HEK293 (cell line): Measurements from ENCODE around the gene SPTBN2.

Experiments used
- CTCF ChIP-seq: fragments of 450-650 bp; formaldehyde crosslinking; IDR thresholded peaks from 2 replicates; pipeline ENCODE4 v1.5.1; 2016; ENCODE audit warnings: missing biosample characterization, missing genetic modification characterization
- ELK4 ChIP-seq: IDR thresholded peaks from 2 replicates; pipeline ENCODE4 v1.6.1; 2011; ENCODE audit warnings: mild to moderate bottlenecking, low read depth, low read length, borderline replicate concordance
- SP2 ChIP-seq: fragments of 450-650 bp; formaldehyde crosslinking; IDR thresholded peaks from 2 replicates; pipeline ENCODE4 v1.5.1; 2016; ENCODE audit warnings: missing biosample characterization, missing genetic modification characterization
- ZBTB17 ChIP-seq: fragments of 450-650 bp; formaldehyde crosslinking; IDR thresholded peaks from 2 replicates; pipeline ENCODE4 v1.5.1; 2016; ENCODE audit warnings: missing biosample characterization, missing genetic modification characterization
- ZBTB20 ChIP-seq: fragments of 450-650 bp; formaldehyde crosslinking; IDR thresholded peaks from 2 replicates; pipeline ENCODE4 v1.5.1; 2016; ENCODE audit warnings: missing biosample characterization, missing genetic modification characterization
- ZFP37 ChIP-seq: fragments of 450-650 bp; formaldehyde crosslinking; IDR thresholded peaks from 2 replicates; pipeline ENCODE4 v1.5.1; 2016; ENCODE audit warnings: missing biosample characterization, missing genetic modification characterization
- ZNF555 ChIP-seq: fragments of 450-650 bp; formaldehyde crosslinking; conservative IDR thresholded peaks from 2 replicates; pipeline ENCODE4 v1.5.1; 2017; ENCODE audit warnings: missing biosample characterization, mild to moderate bottlenecking, missing genetic modification characterization, inconsistent platforms
- ZNF747 ChIP-seq: fragments of 450-650 bp; formaldehyde crosslinking; IDR thresholded peaks from 2 replicates; pipeline ENCODE4 v1.5.1; 2016; ENCODE audit warnings: missing biosample characterization, missing genetic modification characterization
- ZNF776 ChIP-seq: fragments of 450-650 bp; formaldehyde crosslinking; IDR thresholded peaks from 2 replicates; pipeline ENCODE4 v1.5.0; 2017; ENCODE audit warnings: missing biosample characterization, missing genetic modification characterization, borderline replicate concordance

- no peak for TF ChIP-seq CTCF (tag by site-specific recombination)
- no peak for TF ChIP-seq ZNF776 (tag by site-specific recombination)
- no peak for TF ChIP-seq ZNF555
- TF ChIP-seq ZFP37 (tag by site-specific recombination) = no peak
- no peak for TF ChIP-seq ZNF747 (tag by site-specific recombination)
- TF ChIP-seq ZBTB20 (tag by site-specific recombination) = no peak
- TF ChIP-seq SP2 = no peak
- no peak for TF ChIP-seq ZBTB17 (tag by site-specific recombination)
- TF ChIP-seq ELK4 = no peak
These were observed 431 bp upstream of the SPTBN2 start for GRCh38 chr11:66729447-66729846.
